Transverse colon (tissue), 4 donors: ENCODE data around the gene GPR78. TPM values are rescaled to one million over a fixed set of nuclear protein-coding genes. Genes with fewer than 3 reads are reported as not detected.

Experiments
- DNase-seq: peaks from one replicate; pipeline ENCODE4 v3.0.0-alpha.2; 2019
- H3K27ac ChIP-seq, 4 donors: fragments of 200-600 bp; sonication (generic); 2 replicates each; pipeline ENCODE4 v1.5.1; 2016 to 2018; ENCODE audit warnings: inconsistent platforms in 4 of 4
- H3K27me3 ChIP-seq: fragments of 200-600 bp; sonication (generic); 2 replicates; pipeline ENCODE4 v1.5.1; 2017; ENCODE audit warnings: inconsistent platforms
- H3K36me3 ChIP-seq, 4 donors: fragments of 200-600 bp; sonication (generic); 2 replicates each; pipeline ENCODE4 v1.5.1; 2017 to 2019; ENCODE audit warnings: inconsistent platforms in 4 of 4
- H3K4me1 ChIP-seq, 4 donors: fragments of 200-600 bp; sonication (generic); 2 replicates each; pipeline ENCODE4 v1.5.1; 2017 to 2020; ENCODE audit warnings: inconsistent platforms in 4 of 4
- H3K4me3 ChIP-seq, 4 donors: fragments of 200-600 bp; sonication (generic); 1 replicate in 1 of 4; 2 replicates in 3 of 4; pipeline versions ENCODE4 v1.5.1 to v1.6.1; 2017 to 2019; ENCODE audit warnings: inconsistent platforms in 4 of 4
- H3K9me3 ChIP-seq, 2 donors: fragments of 200-600 bp; sonication (generic); 2 replicates each; pipeline ENCODE4 v1.5.1; 2017 to 2019; ENCODE audit warnings: inconsistent platforms in 2 of 2
- CTCF ChIP-seq, 5 experiments: fragments of 200-600 bp in 3 of 5; fragments of 450-650 bp in 2 of 5; sonication (generic) in 3 of 5; IDR thresholded peaks; 1 replicate in 2 of 5; 2 replicates in 3 of 5; pipeline ENCODE4 v1.5.1; 2016 to 2017; ENCODE audit warnings: antibody characterized with exemption in 5 of 5, inconsistent platforms in 3 of 5, mild to moderate bottlenecking in 2 of 5, moderate library complexity in 1 of 5
- EP300 ChIP-seq: sonication (generic); formaldehyde crosslinking; IDR thresholded peaks from one replicate; pipeline ENCODE4 v1.6.1; 2017; ENCODE audit warnings: antibody characterized with exemption, low read depth
- POLR2A ChIP-seq: fragments of 450-650 bp; IDR thresholded peaks from one replicate; pipeline ENCODE4 v1.6.1; 2016; ENCODE audit warnings: antibody characterized with exemption, mild to moderate bottlenecking, moderate library complexity
- POLR2AphosphoS5 ChIP-seq, 3 donors: sonication (generic); formaldehyde crosslinking; IDR thresholded peaks; one replicate each; pipeline ENCODE4 v1.6.1; 2016; ENCODE audit warnings: antibody characterized with exemption in 3 of 3
- WGBS, 2 donors: methylation state at CpG; one replicate each; pipeline ENCODE4 v1.1.5; 2018; ENCODE audit warnings: low coverage in 1 of 2; 5-methylcytosine and 5-hydroxymethylcytosine counted together
- in situ Hi-C, 4 donors: fragments of 200-750 bp; cut with MboI; loops; one replicate each; pipeline versions ENCODE4 v1.15.0 to v1.15.1; 2017; ENCODE audit warnings: low sequenced_read_pairs in 3 of 4, low pct_ligation_motif_present in 1 of 4, low pct_unique_long_range_greater_than_20kb in 1 of 4
- intact Hi-C: fragments of 100-400 bp; cut with DNase I; formaldehyde crosslinking; loops from one replicate; pipeline ENCODE4 v1.15.1; 2023; ENCODE audit warnings: low total_unique reads
- total RNA-seq, 4 donors: library from RNA; depleted of rRNA; stranded (reverse); fragments of >200 nt; gene quantifications; one replicate each; pipeline ENCODE4 v1.1.0, GENCODE V29; 2016

Gene GPR78
- total RNA-seq, 4 donors from 2014 or later, result 0.14 TPM; not detected in 3

GRCh38 chr4:8608714-8609391 is 28.7 kb downstream of the GPR78 start:
- Histone ChIP-seq H3K27me3 (peaks cover 27% of the 10 kb centered on the region), H3K27ac (no peak overlapping the region), H3K4me1 (peaks cover 0 to 6% (median 0%) of the 10 kb centered on the region in 4 donors), H3K36me3 (no peaks in the 10 kb centered on the region), H3K9me3 (no peaks in the 10 kb centered on the region), H3K4me3 (no peak overlapping the region)
- WGBS, 2 donors, result 62% methylated on average over 5 of the region's 5 CpGs; no CpG with 5 or more reads in 1 of the 2 donors
- TF ChIP-seq EP300 (no peak), CTCF (IDR thresholded peaks at IDR 0.05) (no peak), POLR2AphosphoS5 (IDR thresholded peaks at IDR 0.05) (no peak), POLR2A (no peak)
- intact Hi-C loops, result loop anchor here (10.0 kb wide), 1 partner anchor 306 kb away; no protein-coding TSS in a partner anchor
- no peak for DNase-seq
- in situ Hi-C loops, result no loop called here

DNA sequence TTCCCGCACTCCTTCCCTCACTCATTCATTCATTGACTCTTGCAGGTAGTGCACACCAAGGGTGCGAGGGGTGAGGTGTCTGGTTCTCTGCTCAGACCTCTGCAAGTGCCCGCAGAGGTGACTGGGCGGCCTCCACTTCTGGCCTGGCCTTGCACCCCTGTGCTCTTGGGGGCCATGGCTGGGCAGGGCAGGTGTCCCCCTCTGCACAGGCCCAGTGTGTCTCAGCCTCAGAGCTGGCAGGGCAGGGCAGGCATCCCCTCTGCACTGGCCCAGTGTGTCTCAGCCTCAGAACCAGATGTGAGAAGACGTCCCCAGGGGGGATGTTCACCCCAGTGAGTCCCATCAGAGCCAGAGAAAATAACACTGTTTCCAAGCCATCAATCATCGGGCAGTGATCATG is 29.2 kb downstream of the GPR78 start:
- in situ Hi-C loops, result no loop called here

DNA sequence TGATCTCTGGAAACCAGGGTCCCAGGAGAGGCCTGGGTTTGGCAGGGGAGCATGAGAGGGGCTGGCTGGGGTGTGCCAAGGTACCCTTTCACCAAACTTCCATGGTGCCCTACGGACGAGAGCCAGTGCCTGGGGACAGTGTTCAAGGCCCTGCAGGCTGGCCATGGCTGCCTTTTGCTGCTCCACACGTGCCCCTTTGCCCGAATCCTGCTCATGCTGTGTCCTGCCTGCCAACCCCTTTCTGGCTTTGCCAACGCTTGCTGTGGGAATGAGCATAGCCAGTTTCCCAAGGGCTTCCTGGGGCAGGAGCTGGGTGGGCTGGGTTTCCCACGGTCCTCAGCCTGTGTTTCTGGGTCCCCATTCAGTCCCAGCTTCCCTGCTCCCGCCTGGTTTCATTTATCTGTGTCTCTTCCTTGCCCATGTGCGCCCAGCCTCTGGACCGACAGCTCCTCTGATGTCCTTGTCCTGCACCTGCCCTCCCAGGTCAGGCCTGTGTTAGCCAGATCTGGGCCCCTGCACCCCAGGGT is 29.7 kb downstream of the GPR78 start:
- in situ Hi-C loops, result no loop called here

More for the DNA sequence above, 29.2 kb downstream of the GPR78 start:
- DNase-seq, result no peak
- H3K27me3 ChIP-seq, result peaks cover 27% of the 10 kb centered on the region
- 65 to 81% methylated on average over 2 to 5 of the region's 6 CpGs for WGBS, 2 donors
- H3K36me3 ChIP-seq, result no peaks in the 10 kb centered on the region
- H3K9me3 ChIP-seq, result no peaks in the 10 kb centered on the region
- H3K4me1 ChIP-seq, result peaks cover 0 to 6% (median 0%) of the 10 kb centered on the region in 4 donors
- intact Hi-C loops, result loop anchor here (10.0 kb wide), 1 partner anchor 305 kb away; no protein-coding TSS in a partner anchor
- H3K4me3 ChIP-seq, result no peak overlapping the region
- TF ChIP-seq POLR2A (no peak), EP300 (no peak), CTCF (IDR thresholded peaks at IDR 0.05) (no peak), POLR2AphosphoS5 (IDR thresholded peaks at IDR 0.05) (no peak)
- no peak overlapping the region for H3K27ac ChIP-seq

More for the DNA sequence above, 29.7 kb downstream of the GPR78 start:
- no peak overlapping the region for H3K4me3 ChIP-seq
- no peaks in the 10 kb centered on the region for H3K9me3 ChIP-seq
- intact Hi-C loops, result loop anchor here (10.0 kb wide), 1 partner anchor 305 kb away; no protein-coding TSS in a partner anchor
- H3K4me1 ChIP-seq, result peaks cover 0 to 6% (median 0%) of the 10 kb centered on the region in 4 donors
- H3K27me3 ChIP-seq, result peaks cover 27% of the 10 kb centered on the region
- H3K36me3 ChIP-seq, result no peaks in the 10 kb centered on the region
- DNase-seq, result no peak
- 43% methylated on average over 9 of the region's 9 CpGs; no CpG with 5 or more reads in 1 of the 2 donors for WGBS, 2 donors
- no peak for TF ChIP-seq CTCF (IDR thresholded peaks at IDR 0.05)
- no peak for TF ChIP-seq EP300
- TF ChIP-seq POLR2A, result no peak
- no peak for TF ChIP-seq POLR2AphosphoS5 (IDR thresholded peaks at IDR 0.05)
- no peak overlapping the region for H3K27ac ChIP-seq
